Body of pancreas (tissue), 4 donors: ENCODE results near the gene LACTBL1.

Experiments used
- POLR2A ChIP-seq, 3 donors: fragments of 450-650 bp; IDR thresholded peaks; one replicate each; pipeline ENCODE4 v1.6.1; 2016; ENCODE audit warnings: antibody characterized with exemption in 3 of 3, mild to moderate bottlenecking in 2 of 3
- TF ChIP-seq, protein P1 (sequence below), 7 experiments: fragments of 450-650 bp in 4 of 7; fragments of 200-600 bp in 3 of 7; sonication (generic) in 3 of 7; IDR thresholded peaks; one replicate each; pipeline ENCODE4 v1.5.1; 2016 to 2019; ENCODE audit warnings: antibody characterized with exemption in 7 of 7

DNA sequence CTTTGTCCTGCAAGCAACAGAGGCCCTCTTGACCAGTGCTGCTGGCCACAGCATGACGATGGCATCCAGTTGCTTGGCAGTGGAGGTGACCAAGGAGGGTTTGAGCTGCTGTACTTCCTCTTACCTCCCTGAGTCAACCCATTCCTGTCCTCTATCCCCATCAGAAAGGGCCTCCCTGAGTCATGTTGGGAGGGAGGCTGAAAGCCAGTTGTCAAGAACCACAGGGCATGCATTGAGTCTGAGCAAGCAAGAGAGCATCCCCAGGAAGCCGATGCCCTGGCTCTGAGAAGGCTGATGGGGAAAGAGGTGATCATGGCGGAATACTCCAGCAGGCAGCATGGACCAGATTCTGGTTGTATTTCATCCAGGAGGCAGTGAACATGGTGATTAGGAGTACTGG is 69.6 kb downstream of the LACTBL1 start:
- TF ChIP-seq, protein P1, sequence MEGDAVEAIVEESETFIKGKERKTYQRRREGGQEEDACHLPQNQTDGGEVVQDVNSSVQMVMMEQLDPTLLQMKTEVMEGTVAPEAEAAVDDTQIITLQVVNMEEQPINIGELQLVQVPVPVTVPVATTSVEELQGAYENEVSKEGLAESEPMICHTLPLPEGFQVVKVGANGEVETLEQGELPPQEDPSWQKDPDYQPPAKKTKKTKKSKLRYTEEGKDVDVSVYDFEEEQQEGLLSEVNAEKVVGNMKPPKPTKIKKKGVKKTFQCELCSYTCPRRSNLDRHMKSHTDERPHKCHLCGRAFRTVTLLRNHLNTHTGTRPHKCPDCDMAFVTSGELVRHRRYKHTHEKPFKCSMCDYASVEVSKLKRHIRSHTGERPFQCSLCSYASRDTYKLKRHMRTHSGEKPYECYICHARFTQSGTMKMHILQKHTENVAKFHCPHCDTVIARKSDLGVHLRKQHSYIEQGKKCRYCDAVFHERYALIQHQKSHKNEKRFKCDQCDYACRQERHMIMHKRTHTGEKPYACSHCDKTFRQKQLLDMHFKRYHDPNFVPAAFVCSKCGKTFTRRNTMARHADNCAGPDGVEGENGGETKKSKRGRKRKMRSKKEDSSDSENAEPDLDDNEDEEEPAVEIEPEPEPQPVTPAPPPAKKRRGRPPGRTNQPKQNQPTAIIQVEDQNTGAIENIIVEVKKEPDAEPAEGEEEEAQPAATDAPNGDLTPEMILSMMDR (IDR thresholded peaks at IDR 0.05) = no peak
- no peak for TF ChIP-seq POLR2A (IDR thresholded peaks at IDR 0.05)
